Renal pelvis (tissue), 4 donors: Measurements from ENCODE around the gene RIOK1. TPM values are rescaled to one million over a fixed set of nuclear protein-coding genes. Genes with fewer than 3 reads are reported as not detected.
"Not testable (repeated sequence)": the region's sequence is repeated elsewhere in the genome, so short reads cannot be mapped to it uniquely, and the experiment has no call there.

Source experiments
- DNase-seq: peaks from one replicate; pipeline ENCODE4 v3.0.0-alpha.2; 2013
- polyA plus RNA-seq, 3 donors: library from polyadenylated mRNA; unstranded; fragments of 120-200 nt; gene quantifications; one replicate each; pipeline ENCODE4 v1.2.1, GENCODE V29; 2013; ENCODE audit not compliant: insufficient read length in 3 of 3

Gene RIOK1
- polyA plus RNA-seq, 3 donors: 28.4 to 34.3 (median 33.4) TPM

- no peak for DNase-seq
Observed at GRCh38 chr6:7434672-7435071, 45.1 kb downstream of the RIOK1 start.

GRCh38 chr6:7438011-7438410 is 48.4 kb downstream of the RIOK1 start:
- DNase-seq: no peak

GRCh38 chr6:7439228-7439627 is 49.6 kb downstream of the RIOK1 start:
- no peak for DNase-seq

- DNase-seq: no peak
Observed at GRCh38 chr6:7440476-7440875, 50.9 kb downstream of the RIOK1 start.

GRCh38 chr6:7441048-7441775 is 51.6 kb downstream of the RIOK1 start:
- no peak for DNase-seq

- DNase-seq: no peak
Observed at GRCh38 chr6:7442467-7442866, 52.9 kb downstream of the RIOK1 start.

GRCh38 chr6:7445101-7445500 is 55.5 kb downstream of the RIOK1 start:
- no peak for DNase-seq

GRCh38 chr6:7445885-7446461 is 56.4 kb downstream of the RIOK1 start:
- DNase-seq: no peak

- no peak for DNase-seq
Observed at GRCh38 chr6:7446619-7447325, 57.2 kb downstream of the RIOK1 start.

- DNase-seq: no peak
Observed at GRCh38 chr6:7448232-7448631, 58.6 kb downstream of the RIOK1 start.

GRCh38 chr6:7449018-7449417 is 59.4 kb downstream of the RIOK1 start:
- DNase-seq: no peak

GRCh38 chr6:7451326-7451725 is 61.7 kb downstream of the RIOK1 start:
- no peak for DNase-seq

GRCh38 chr6:7452898-7453297 is 63.3 kb downstream of the RIOK1 start:
- DNase-seq: no peak

GRCh38 chr6:7454696-7455358 is 65.2 kb downstream of the RIOK1 start:
- DNase-seq: no peak

- not testable (repeated sequence) for DNase-seq
Observed at GRCh38 chr6:7456302-7456701, 66.7 kb downstream of the RIOK1 start.

GRCh38 chr6:7461416-7461815 is 71.8 kb downstream of the RIOK1 start:
- DNase-seq: no peak

- DNase-seq: no peak
Observed at GRCh38 chr6:7463785-7464184, 74.2 kb downstream of the RIOK1 start.

GRCh38 chr6:7467007-7467897 is 77.6 kb downstream of the RIOK1 start:
- no peak for DNase-seq
